ENCODE results near the gene TMEM163. TPM values are rescaled to one million over a fixed set of nuclear protein-coding genes. Genes with fewer than 3 reads are reported as not detected.

The TMEM163 gene
- total and polyA plus RNA-seq, 2 donors from 2014 or later = 2.6 to 5.9 TPM

DNA sequence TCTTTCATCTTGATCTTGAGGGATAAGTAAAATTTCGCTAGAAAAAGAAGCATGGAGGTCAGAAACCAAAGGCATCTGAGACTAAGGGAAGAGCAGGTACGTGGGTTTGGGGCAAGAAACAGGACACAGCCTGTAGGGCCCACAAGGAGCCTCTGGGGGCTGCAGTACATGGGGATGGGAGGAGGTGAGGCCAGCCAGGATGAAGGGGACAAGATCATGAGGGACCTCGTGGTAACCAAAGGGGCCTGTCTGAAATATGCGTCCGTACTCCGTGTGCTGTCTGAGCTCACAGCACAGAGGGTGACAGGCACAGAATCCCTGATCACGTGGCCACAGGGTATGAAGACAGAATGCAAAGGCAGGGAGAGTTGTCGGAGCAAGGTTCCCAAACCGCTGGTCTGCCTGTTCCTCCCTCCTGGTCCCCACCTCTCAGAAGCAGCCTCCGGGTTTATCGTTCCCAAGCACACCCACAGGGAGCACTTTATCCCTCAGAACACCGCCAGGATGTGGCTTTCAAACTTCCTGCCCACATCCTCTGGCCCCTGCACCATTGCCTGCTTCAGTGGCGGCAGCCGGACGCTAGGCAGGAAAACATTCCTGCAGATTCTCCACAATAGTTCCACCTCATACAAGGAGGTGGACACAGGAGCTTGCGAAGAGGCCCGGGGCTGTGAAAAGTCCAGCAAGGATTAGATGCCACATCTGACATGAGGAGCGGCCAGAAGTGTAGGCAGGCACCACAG is 12.0 kb downstream of the TMEM163 start:
- H3K4me3 ChIP-seq (ENCODE audit: low read length in 3 of 3) = no peak overlapping the region
- DNase-seq (no peak), FAIRE-seq (no peak)
- H3K27me3 ChIP-seq (ENCODE audit: control insufficient read depth, insufficient read depth, low read length) = no peaks in the 10 kb centered on the region
- H3K4me1 ChIP-seq (ENCODE audit: control insufficient read depth in 2 of 3, insufficient read depth in 2 of 3, low read depth in 1 of 3, low read length in 3 of 3) = peaks cover 0 to 2% (median 0%) of the 10 kb centered on the region in 3 donors
- intact Hi-C loops (cut with DNase I) = no loop called here
- H3K36me3 ChIP-seq (ENCODE audit: control insufficient read depth in 2 of 3, insufficient read depth in 3 of 3, low read length in 3 of 3) = no peaks in the 10 kb centered on the region
- no peak overlapping the region for H3K9ac ChIP-seq (ENCODE audit: low read length in 3 of 3)
- no peak for TF ChIP-seq CTCF (IDR thresholded peaks at IDR 0.05; ENCODE audit: borderline replicate concordance, extremely low read depth, insufficient read depth)
- no peak overlapping the region for H3K27ac ChIP-seq (ENCODE audit: low read depth in 2 of 2, low read length in 2 of 2)
- H3K9me3 ChIP-seq (ENCODE audit: control insufficient read depth in 2 of 3, insufficient read depth in 1 of 3, low read length in 3 of 3) = no peaks in the 10 kb centered on the region

DNA sequence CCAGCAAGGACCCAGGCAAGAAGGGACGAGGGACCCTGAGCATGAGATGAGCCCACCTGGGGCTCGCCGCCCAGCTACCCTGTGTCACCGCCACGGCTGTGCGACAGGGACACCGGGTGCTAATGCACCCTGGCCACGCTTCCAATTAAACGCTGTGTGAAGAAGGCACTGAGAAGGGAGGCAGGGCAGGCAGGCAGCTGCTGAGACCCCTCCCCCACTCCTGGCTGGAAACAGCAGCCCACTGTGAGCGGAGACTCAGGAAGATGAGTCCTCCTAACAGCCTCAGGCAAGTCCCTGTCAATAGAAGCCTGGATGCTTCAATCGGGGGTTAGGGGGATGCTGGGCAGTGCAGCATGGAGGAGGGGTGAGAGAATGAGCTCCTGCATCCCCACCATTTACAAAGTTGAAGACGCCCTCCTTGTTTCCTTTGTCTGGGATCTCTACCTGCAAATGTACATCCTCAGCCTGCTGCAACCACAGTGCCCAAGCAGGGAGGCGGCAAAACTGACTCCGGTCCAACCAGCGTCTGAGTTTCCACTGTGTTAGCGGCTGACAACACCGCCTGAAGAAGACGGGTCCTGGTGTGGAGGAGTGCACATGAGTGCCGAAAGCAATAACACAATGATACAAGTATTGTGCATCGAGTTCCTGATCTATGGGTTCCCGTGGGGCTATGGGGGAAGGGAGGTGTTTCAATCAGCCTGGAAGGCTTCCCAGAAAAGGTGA is 12.8 kb downstream of the TMEM163 start:
- peaks cover 0 to 2% (median 0%) of the 10 kb centered on the region in 3 donors for H3K4me1 ChIP-seq (ENCODE audit: control insufficient read depth in 2 of 3, insufficient read depth in 2 of 3, low read depth in 1 of 3, low read length in 3 of 3)
- H3K27me3 ChIP-seq (ENCODE audit: control insufficient read depth, insufficient read depth, low read length) = no peaks in the 10 kb centered on the region
- FAIRE-seq = no peak
- no peak overlapping the region for H3K27ac ChIP-seq (ENCODE audit: low read depth in 2 of 2, low read length in 2 of 2)
- no peak overlapping the region for H3K9ac ChIP-seq (ENCODE audit: low read length in 3 of 3)
- intact Hi-C loops (cut with DNase I) = no loop called here
- TF ChIP-seq CTCF (IDR thresholded peaks at IDR 0.05; ENCODE audit: borderline replicate concordance, extremely low read depth, insufficient read depth) = no peak
- H3K4me3 ChIP-seq (ENCODE audit: low read length in 3 of 3) = no peak overlapping the region
- H3K36me3 ChIP-seq (ENCODE audit: control insufficient read depth in 2 of 3, insufficient read depth in 3 of 3, low read length in 3 of 3) = no peaks in the 10 kb centered on the region
- no peaks in the 10 kb centered on the region for H3K9me3 ChIP-seq (ENCODE audit: control insufficient read depth in 2 of 3, insufficient read depth in 1 of 3, low read length in 3 of 3)
- DNase-seq = no peak

- intact Hi-C loops (cut with DNase I) = no loop called here
- Histone ChIP-seq H3K4me3 (ENCODE audit: low read length in 3 of 3) (no peak overlapping the region), H3K36me3 (ENCODE audit: control insufficient read depth in 2 of 3, insufficient read depth in 3 of 3, low read length in 3 of 3) (no peaks in the 10 kb centered on the region), H3K4me1 (ENCODE audit: control insufficient read depth in 2 of 3, insufficient read depth in 2 of 3, low read depth in 1 of 3, low read length in 3 of 3) (peaks cover 0 to 2% (median 0%) of the 10 kb centered on the region in 3 donors), H3K9me3 (ENCODE audit: control insufficient read depth in 2 of 3, insufficient read depth in 1 of 3, low read length in 3 of 3) (no peaks in the 10 kb centered on the region), H3K27ac (ENCODE audit: low read depth in 2 of 2, low read length in 2 of 2) (no peak overlapping the region), H3K27me3 (ENCODE audit: control insufficient read depth, insufficient read depth, low read length) (no peaks in the 10 kb centered on the region), H3K9ac (ENCODE audit: low read length in 3 of 3) (no peak overlapping the region)
- FAIRE-seq (no peak), DNase-seq (no peak)
- TF ChIP-seq CTCF (IDR thresholded peaks at IDR 0.05; ENCODE audit: borderline replicate concordance, extremely low read depth, insufficient read depth) = no peak
These were observed 14.6 kb downstream of the TMEM163 start for GRCh38 chr2:134704173-134704572.
